ENCODE data around the gene SAMD14. TPM values are rescaled to one million over a fixed set of nuclear protein-coding genes. Genes with fewer than 3 reads are reported as not detected.

The SAMD14 gene
- total RNA-seq, 1 donor = 2.5 TPM

- H3K4me2 ChIP-seq (ENCODE audit: insufficient read depth, low read length) = no peak overlapping the region
- no peaks in the 10 kb centered on the region for H3K9me3 ChIP-seq (ENCODE audit: low read depth, low read length)
- H3K27me3 ChIP-seq (ENCODE audit: insufficient read depth, low read length) = peaks cover 6% of the 10 kb centered on the region
- TF ChIP-seq CTCF (IDR thresholded peaks at IDR 0.05; ENCODE audit: extremely low read depth, low read depth, low read length) = no peak
- no peaks in the 10 kb centered on the region for H3K36me3 ChIP-seq (ENCODE audit: insufficient read depth, low read length)
- peak; percentile 62 for DNase-seq (ENCODE audit: insufficient read length, low spot score, missing footprints)
- H3K27ac ChIP-seq (ENCODE audit: low read depth, low read length) = no peak overlapping the region
- peaks cover 5% of the 10 kb centered on the region for H3K4me1 ChIP-seq (ENCODE audit: insufficient read depth, low read length)
- no peaks in the 10 kb centered on the region for H4K20me1 ChIP-seq (ENCODE audit: insufficient read depth, low read length)
- H3K79me2 ChIP-seq (ENCODE audit: insufficient read depth, low read length) = no peaks in the 10 kb centered on the region
- H2AFZ ChIP-seq (ENCODE audit: low read length) = no peak overlapping the region
- no peak overlapping the region for H3K4me3 ChIP-seq (ENCODE audit: insufficient read depth, low read length)
These were observed 11.7 kb downstream of the SAMD14 start for GRCh38 chr17:50118076-50118827.

GRCh38 chr17:50117202-50118051, 12.5 kb downstream of the SAMD14 start:
- Histone ChIP-seq H4K20me1 (ENCODE audit: insufficient read depth, low read length) (no peaks in the 10 kb centered on the region), H2AFZ (ENCODE audit: low read length) (no peak overlapping the region), H3K4me1 (ENCODE audit: insufficient read depth, low read length) (peaks cover 5% of the 10 kb centered on the region), H3K27ac (ENCODE audit: low read depth, low read length) (no peak overlapping the region), H3K4me2 (ENCODE audit: insufficient read depth, low read length) (peak overlapping the region; percentile 51), H3K36me3 (ENCODE audit: insufficient read depth, low read length) (no peaks in the 10 kb centered on the region), H3K27me3 (ENCODE audit: insufficient read depth, low read length) (peaks cover 6% of the 10 kb centered on the region), H3K4me3 (ENCODE audit: insufficient read depth, low read length) (peak overlapping the region; percentile 45), H3K9me3 (ENCODE audit: low read depth, low read length) (no peaks in the 10 kb centered on the region), H3K79me2 (ENCODE audit: insufficient read depth, low read length) (no peaks in the 10 kb centered on the region)
- peak; percentile 42 for TF ChIP-seq CTCF (IDR thresholded peaks at IDR 0.05; ENCODE audit: extremely low read depth, low read depth, low read length)
- DNase-seq (ENCODE audit: insufficient read length, low spot score, missing footprints) = peak; percentile 96

DNA sequence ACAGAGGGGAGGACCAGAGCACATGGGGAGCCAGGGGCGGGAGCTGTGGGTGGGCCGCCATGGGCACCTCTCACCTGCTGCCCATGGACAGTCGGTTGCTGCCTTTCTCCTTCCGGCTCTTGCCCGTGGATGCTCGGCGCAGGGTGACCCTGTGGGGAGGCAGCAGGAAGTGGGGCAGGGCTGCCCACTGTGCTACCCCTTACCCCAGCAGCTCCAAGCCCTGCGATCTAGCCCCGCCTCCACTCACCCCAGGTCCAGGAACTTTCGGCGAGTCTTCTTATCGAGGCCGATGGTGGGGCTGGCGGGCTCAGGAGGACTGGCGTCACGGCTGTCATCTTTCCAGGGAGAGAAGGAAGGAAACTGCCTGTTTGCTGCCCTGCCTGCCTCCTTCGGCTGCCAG, 14.2 kb downstream of the SAMD14 start:
- H2AFZ ChIP-seq (ENCODE audit: low read length) = no peak overlapping the region
- no peak for TF ChIP-seq CTCF (IDR thresholded peaks at IDR 0.05; ENCODE audit: extremely low read depth, low read depth, low read length)
- H3K4me3 ChIP-seq (ENCODE audit: insufficient read depth, low read length) = no peak overlapping the region

GRCh38 chr17:50114849-50115357, 15.1 kb downstream of the SAMD14 start:
- DNase-seq (ENCODE audit: insufficient read length, low spot score, missing footprints) = peak; percentile 94
- H3K4me3 ChIP-seq (ENCODE audit: insufficient read depth, low read length) = no peak overlapping the region
- TF ChIP-seq CTCF (IDR thresholded peaks at IDR 0.05; ENCODE audit: extremely low read depth, low read depth, low read length) = peak; percentile 83
- H3K27me3 ChIP-seq (ENCODE audit: insufficient read depth, low read length) = peaks cover 6% of the 10 kb centered on the region
- no peaks in the 10 kb centered on the region for H4K20me1 ChIP-seq (ENCODE audit: insufficient read depth, low read length)
- H2AFZ ChIP-seq (ENCODE audit: low read length) = no peak overlapping the region
- H3K79me2 ChIP-seq (ENCODE audit: insufficient read depth, low read length) = no peaks in the 10 kb centered on the region
- H3K27ac ChIP-seq (ENCODE audit: low read depth, low read length) = no peak overlapping the region
- H3K9me3 ChIP-seq (ENCODE audit: low read depth, low read length) = no peaks in the 10 kb centered on the region
- H3K4me1 ChIP-seq (ENCODE audit: insufficient read depth, low read length) = peaks cover 5% of the 10 kb centered on the region
- H3K4me2 ChIP-seq (ENCODE audit: insufficient read depth, low read length) = peak overlapping the region; percentile 17
- no peaks in the 10 kb centered on the region for H3K36me3 ChIP-seq (ENCODE audit: insufficient read depth, low read length)

More for the DNA sequence above, 14.2 kb downstream of the SAMD14 start:
- Histone ChIP-seq H3K4me1 (ENCODE audit: insufficient read depth, low read length) (peaks cover 5% of the 10 kb centered on the region), H3K4me2 (ENCODE audit: insufficient read depth, low read length) (no peak overlapping the region), H3K27ac (ENCODE audit: low read depth, low read length) (no peak overlapping the region), H3K36me3 (ENCODE audit: insufficient read depth, low read length) (no peaks in the 10 kb centered on the region), H3K79me2 (ENCODE audit: insufficient read depth, low read length) (no peaks in the 10 kb centered on the region), H4K20me1 (ENCODE audit: insufficient read depth, low read length) (no peaks in the 10 kb centered on the region), H3K9me3 (ENCODE audit: low read depth, low read length) (no peaks in the 10 kb centered on the region), H3K27me3 (ENCODE audit: insufficient read depth, low read length) (peaks cover 6% of the 10 kb centered on the region)
- no peak for DNase-seq (ENCODE audit: insufficient read length, low spot score, missing footprints)
